ENCODE measurements around the gene TFF1. TPM values are rescaled to one million over a fixed set of nuclear protein-coding genes. Genes with fewer than 3 reads are reported as not detected.

TFF1 gene
- total and polyA plus RNA-seq, 2 of the 4 experiments (the other 2 are of a cell fraction), result not detected

GRCh38 chr21:42350318-42350910 lies 15.9 kb downstream of the TFF1 start:
- Histone ChIP-seq H3K4ac (ENCODE audit: low read depth, low read length) (no peak overlapping the region), H3K9me1 (ENCODE audit: insufficient read depth, low read length) (no peaks in the 10 kb centered on the region), H3K56ac (ENCODE audit: extremely low read depth, insufficient read depth, low read length) (no peak overlapping the region), H3K4me3 (ENCODE audit: insufficient read depth, low read depth, low read length) (no peak overlapping the region), H4K8ac (ENCODE audit: low read depth in 2 of 2, low read length in 2 of 2) (no peak overlapping the region), H3K18ac (ENCODE audit: low read depth, low read length) (no peak overlapping the region), H2BK20ac (ENCODE audit: low read depth, low read length) (no peak overlapping the region), H4K5ac (ENCODE audit: low read depth, low read length) (no peak overlapping the region), H2BK15ac (ENCODE audit: low read depth, low read length) (no peak overlapping the region), H3K23ac (ENCODE audit: low read depth, low read length) (no peak overlapping the region), H3K9ac (ENCODE audit: low read depth, low read length) (no peak overlapping the region), H2AFZ (replicated peaks; ENCODE audit: low read length, poor library complexity) (no peak overlapping the region), H2AK9ac (replicated peaks; ENCODE audit: low read depth, low read length, poor library complexity) (no peak overlapping the region), H2AK5ac (ENCODE audit: low read depth, low read length) (no peak overlapping the region), H3K27ac (ENCODE audit: insufficient read depth, low read length) (no peak overlapping the region), H3K14ac (replicated peaks; ENCODE audit: low read depth, low read length) (no peak overlapping the region), H4K91ac (ENCODE audit: insufficient read depth, low read depth, low read length) (no peak overlapping the region), H2BK5ac (ENCODE audit: low read depth, low read length, poor library complexity, severe bottlenecking) (no peak overlapping the region), H3K4me1 (ENCODE audit: control insufficient read depth, insufficient read depth, low read length) (no peaks in the 10 kb centered on the region), H3K4me2 (ENCODE audit: low read depth, low read length) (no peak overlapping the region), H3K9me3 (ENCODE audit: control insufficient read depth, insufficient read depth, low read length) (no peaks in the 10 kb centered on the region; the same call in 1 of the 2 replicates), H2BK120ac (ENCODE audit: low read depth, low read length) (no peak overlapping the region), H3K27me3 (ENCODE audit: control insufficient read depth, insufficient read depth, low read length) (peaks cover 17% of the 10 kb centered on the region; the same call in 1 of the 2 replicates), H3K36me3 (ENCODE audit: control insufficient read depth, insufficient read depth, low read length) (no peaks in the 10 kb centered on the region), H3K79me1 (ENCODE audit: low read depth in 1 of 2, low read length in 2 of 2) (no peaks in the 10 kb centered on the region), H4K20me1 (ENCODE audit: insufficient read depth, low read length) (no peaks in the 10 kb centered on the region)
- POLR2A ChIA-PET (ENCODE audit: unreplicated experiment), result no interaction called here
- no peak for ATAC-seq (ENCODE audit: low read depth)
- no peak for TF ChIP-seq ELK1 (IDR thresholded peaks at IDR 0.05; ENCODE audit: borderline replicate concordance, low read depth, low read length)
- TF ChIP-seq BHLHE40 (IDR thresholded peaks at IDR 0.05; ENCODE audit: low read depth, low read length), result no peak
- no peak for TF ChIP-seq CEBPB (IDR thresholded peaks at IDR 0.05; ENCODE audit: low read depth, low read length)
- no peak for TF ChIP-seq CHD1 (IDR thresholded peaks at IDR 0.05; ENCODE audit: low read depth, low read length)
- no peak for TF ChIP-seq FOS (IDR thresholded peaks at IDR 0.05; ENCODE audit: low read depth, low read length)
- TF ChIP-seq RFX5 (IDR thresholded peaks at IDR 0.05; ENCODE audit: low read depth, low read length), result no peak
- no peak for TF ChIP-seq USF2 (IDR thresholded peaks at IDR 0.05; ENCODE audit: low read depth, low read length)
- no peak for TF ChIP-seq POLR2A (IDR thresholded peaks at IDR 0.05; ENCODE audit: low read depth, low read length)
- no peak for TF ChIP-seq CTCF (conservative IDR thresholded peaks at IDR 0.05; ENCODE audit: low read depth, low read length)
- TF ChIP-seq RAD21 (IDR thresholded peaks at IDR 0.05; ENCODE audit: low read length), result no peak
- TF ChIP-seq SMC3 (IDR thresholded peaks at IDR 0.05; ENCODE audit: low read depth, low read length), result no peak
- TF ChIP-seq NFE2L2 (IDR thresholded peaks at IDR 0.05; ENCODE audit: low read depth, low read length), result no peak
- TF ChIP-seq MAFK (IDR thresholded peaks at IDR 0.05; ENCODE audit: low read depth, low read length), result no peak
- TF ChIP-seq MAZ (IDR thresholded peaks at IDR 0.05; ENCODE audit: borderline replicate concordance, low read depth, low read length), result no peak
- dilution Hi-C loops (cut with HindIII; ENCODE audit: low sequenced_read_pairs, unreplicated experiment) (no loop called here), in situ Hi-C loops (cut with MboI; ENCODE audit: low sequenced_read_pairs) (no loop called here), intact Hi-C loops (cut with micrococcal nuclease) (no loop called here)
- no CpG with 5 or more reads among the region's 11 CpGs for WGBS, 2 experiments (ENCODE audit: extremely low coverage in 2 of 2, insufficient read length in 1 of 2)
- CTCF ChIA-PET, result no interaction called here
- BruUV-seq (replicated peaks), result no TSS peak
- no peak for DNase-seq
